GM10248 (cell line): ENCODE data around the gene TUBGCP6.
"Not testable (repeated sequence)": the region's sequence is repeated elsewhere in the genome, so short reads cannot be mapped to it uniquely, and the experiment has no call there.

Source experiments
- CTCF ChIA-PET: fragments of 300-600 bp; sonication (Branson Sonifier 250); formaldehyde crosslinking; extraction: SDS; loops from one replicate; lab custom pipeline; 2021; ENCODE audit warnings: antibody characterized with exemption; lab: Yijun Ruan, JAX
- POLR2A ChIA-PET: fragments of 350-650 bp; sonication (Branson Sonifier 250); formaldehyde crosslinking; extraction: SDS; loops from one replicate; lab custom pipeline; 2020; ENCODE audit warnings: antibody characterized with exemption; lab: Yijun Ruan, JAX
- DNase-seq: peaks from one replicate; pipeline ENCODE4 v3.0.0; 2012; ENCODE audit errors: extremely low spot score
- TF ChIP-seq, protein P1 (sequence below): IDR thresholded peaks from 2 replicates; pipeline ENCODE4 v1.5.1; 2012; ENCODE audit warnings: mild to moderate bottlenecking, low read depth; ENCODE audit errors: extremely low read depth, missing control alignments, control extremely low read depth

Gene TUBGCP6

GRCh38 chr22:50209893-50210292, 34.9 kb downstream of the TUBGCP6 start:
- CTCF ChIA-PET = interaction anchor here (1.8 kb wide), 1 partner anchor 60 kb away, joined by 21 read pairs; no protein-coding TSS in a partner anchor
- TF ChIP-seq, protein P1, sequence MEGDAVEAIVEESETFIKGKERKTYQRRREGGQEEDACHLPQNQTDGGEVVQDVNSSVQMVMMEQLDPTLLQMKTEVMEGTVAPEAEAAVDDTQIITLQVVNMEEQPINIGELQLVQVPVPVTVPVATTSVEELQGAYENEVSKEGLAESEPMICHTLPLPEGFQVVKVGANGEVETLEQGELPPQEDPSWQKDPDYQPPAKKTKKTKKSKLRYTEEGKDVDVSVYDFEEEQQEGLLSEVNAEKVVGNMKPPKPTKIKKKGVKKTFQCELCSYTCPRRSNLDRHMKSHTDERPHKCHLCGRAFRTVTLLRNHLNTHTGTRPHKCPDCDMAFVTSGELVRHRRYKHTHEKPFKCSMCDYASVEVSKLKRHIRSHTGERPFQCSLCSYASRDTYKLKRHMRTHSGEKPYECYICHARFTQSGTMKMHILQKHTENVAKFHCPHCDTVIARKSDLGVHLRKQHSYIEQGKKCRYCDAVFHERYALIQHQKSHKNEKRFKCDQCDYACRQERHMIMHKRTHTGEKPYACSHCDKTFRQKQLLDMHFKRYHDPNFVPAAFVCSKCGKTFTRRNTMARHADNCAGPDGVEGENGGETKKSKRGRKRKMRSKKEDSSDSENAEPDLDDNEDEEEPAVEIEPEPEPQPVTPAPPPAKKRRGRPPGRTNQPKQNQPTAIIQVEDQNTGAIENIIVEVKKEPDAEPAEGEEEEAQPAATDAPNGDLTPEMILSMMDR = peak; percentile 88
- DNase-seq = peak; percentile 86
- POLR2A ChIA-PET = no interaction called here

- CTCF ChIA-PET = interaction anchor here (0.7 to 1.9 kb wide), 6 partner anchors 12 to 441 kb away, joined by 3 to 23 read pairs (median 5); no protein-coding TSS in a partner anchor
- POLR2A ChIA-PET = no interaction called here
- no peak for DNase-seq
- TF ChIP-seq, protein P1 = no peak
Observed at GRCh38 chr22:50208939-50209892, 35.6 kb downstream of the TUBGCP6 start.

DNA sequence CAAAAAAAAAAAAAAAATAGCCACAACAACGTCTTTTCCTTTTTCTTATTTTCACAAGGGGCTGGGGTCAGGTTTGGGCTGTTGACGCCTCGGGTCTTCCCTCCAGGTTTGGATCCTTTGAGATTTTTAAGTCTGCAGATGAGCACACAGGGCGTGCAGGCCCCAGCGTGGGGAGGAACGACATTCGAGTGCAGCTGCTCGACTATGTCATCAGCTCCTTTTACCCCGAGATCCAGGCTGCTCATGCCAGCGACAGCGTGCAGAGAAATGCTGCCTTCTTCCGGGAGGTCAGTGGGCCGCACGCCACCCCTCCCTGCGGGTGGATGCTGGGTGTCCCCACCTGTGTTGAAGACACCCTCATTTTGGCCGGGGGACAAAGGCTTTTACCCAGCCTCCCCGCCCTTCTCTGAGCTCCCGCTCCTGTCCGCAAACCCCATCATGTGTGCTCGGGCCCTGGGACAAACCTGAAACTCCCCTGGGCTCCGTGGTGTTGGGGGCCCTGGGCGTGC, 36.3 kb downstream of the TUBGCP6 start:
- ChIA-PET CTCF (interaction anchor here (0.7 to 1.9 kb wide), 7 partner anchors 13 to 441 kb away, joined by 3 to 23 read pairs (median 4); no protein-coding TSS in a partner anchor), POLR2A (no interaction called here)
- TF ChIP-seq, protein P1 = no peak
- DNase-seq = no peak

DNA sequence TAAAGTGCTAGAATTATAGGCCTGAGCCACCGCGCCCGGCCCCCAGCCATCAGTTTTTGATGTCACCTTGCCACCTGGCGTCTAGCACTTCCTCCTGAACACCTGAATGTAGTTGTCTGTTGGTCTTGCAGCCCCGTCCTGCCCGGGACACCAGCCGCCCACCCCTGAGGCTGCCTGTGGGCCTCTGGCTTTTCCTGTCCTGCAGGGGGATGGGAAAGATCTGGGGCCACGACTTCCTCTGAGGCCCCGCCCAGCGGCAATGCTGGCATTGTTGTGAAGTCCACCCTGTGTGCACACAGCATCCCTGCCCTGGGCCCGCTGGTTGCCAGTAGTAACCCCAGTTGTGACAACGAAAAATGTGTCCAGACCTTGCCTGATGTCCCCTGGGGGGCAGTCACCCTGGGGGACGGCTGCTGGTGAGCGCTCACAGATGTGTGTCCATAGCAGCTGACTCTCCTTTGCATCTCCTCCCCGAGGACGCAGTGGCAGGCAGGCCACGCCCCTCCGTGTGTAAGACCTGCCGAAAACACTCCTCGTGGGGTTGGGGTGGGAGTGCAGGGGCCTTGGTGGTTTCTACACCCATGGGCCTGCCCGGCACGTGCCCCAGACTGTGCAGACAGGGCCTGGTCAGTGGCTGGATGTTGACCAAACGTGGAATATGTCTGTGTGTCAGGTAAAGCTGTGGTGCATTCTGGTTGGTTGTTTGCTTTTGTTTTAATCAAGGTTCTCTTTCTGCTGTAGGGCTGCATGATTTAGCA, 37.3 kb downstream of the TUBGCP6 start:
- ChIA-PET CTCF (interaction anchor here (1.0 to 2.1 kb wide), 6 partner anchors 16 to 440 kb away, joined by 3 to 23 read pairs (median 4); no protein-coding TSS in a partner anchor), POLR2A (no interaction called here)
- no peak for DNase-seq
- TF ChIP-seq, protein P1 = no peak

DNA sequence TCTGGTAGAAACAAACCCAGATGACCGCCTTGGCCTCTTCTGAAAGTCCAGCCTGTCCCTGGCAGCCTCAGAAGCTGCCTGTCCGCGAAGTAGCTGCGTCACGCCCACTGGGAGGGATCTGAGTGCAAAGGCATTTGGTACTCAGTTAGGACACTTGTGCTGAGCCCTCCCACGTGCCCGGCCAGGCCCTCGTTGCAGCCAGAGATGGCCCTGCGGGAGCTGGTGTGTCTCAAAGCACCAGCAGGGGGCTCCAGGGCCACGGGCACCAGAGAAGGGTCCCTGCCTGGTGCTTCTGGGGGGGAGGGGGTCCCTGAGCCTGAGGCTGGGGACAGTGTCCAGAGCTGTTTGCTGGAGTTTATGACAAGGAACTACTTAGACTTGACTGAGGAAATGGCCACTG, 38.2 kb downstream of the TUBGCP6 start:
- DNase-seq = no peak
- ChIA-PET CTCF (interaction anchor here (0.7 to 2.1 kb wide), 8 partner anchors 14 to 141 kb away, joined by 3 to 13 read pairs (median 4); no protein-coding TSS in a partner anchor), POLR2A (no interaction called here)
- TF ChIP-seq, protein P1 = peak; percentile 25

DNA sequence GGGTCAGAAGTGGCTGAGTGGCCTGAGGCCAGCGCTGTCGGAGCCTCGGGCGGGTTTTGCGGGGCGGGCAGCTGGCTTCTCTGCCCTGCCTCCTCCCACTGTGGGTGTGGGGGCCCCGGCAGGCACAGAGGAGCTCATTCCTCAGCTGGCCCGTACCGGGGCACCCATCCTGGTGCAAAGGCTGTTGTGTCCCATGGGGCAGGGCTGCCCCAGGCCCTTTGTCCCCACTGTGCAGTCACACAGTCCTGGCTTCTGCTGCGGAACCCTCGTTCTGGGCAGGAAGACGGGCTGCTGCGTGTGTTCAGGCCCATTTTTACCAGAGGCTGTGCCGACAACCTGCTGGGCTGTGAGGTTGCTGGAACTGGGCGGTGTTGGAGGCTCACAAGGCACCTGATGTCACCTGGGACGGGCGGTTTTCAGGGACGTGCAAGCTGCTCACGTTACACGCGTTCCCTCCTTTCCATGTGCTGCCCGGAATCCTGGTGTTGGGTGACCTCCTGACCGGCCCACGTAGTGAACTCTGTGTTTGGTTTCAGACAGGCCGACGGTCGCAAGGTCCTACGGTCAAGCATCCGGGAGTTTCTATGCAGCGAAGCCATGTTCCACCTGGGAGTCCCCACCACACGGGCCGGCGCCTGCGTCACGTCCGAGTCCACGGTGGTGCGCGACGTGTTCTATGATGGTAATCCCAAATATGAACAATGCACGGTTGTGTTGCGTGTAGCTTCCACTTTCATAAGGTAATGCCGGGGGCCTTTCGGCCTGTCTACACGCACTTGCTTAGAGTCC, 38.8 kb downstream of the TUBGCP6 start:
- DNase-seq = no peak
- ChIA-PET CTCF (interaction anchor here (0.7 to 2.1 kb wide), 7 partner anchors 14 to 142 kb away, joined by 3 to 13 read pairs (median 4); no protein-coding TSS in a partner anchor), POLR2A (no interaction called here)
- TF ChIP-seq, protein P1 = no peak

- CTCF ChIA-PET, DNase-seq, POLR2A ChIA-PET: not testable (repeated sequence)
Observed at GRCh38 chr22:50204998-50205397, 39.8 kb downstream of the TUBGCP6 start.
